Adrenal gland (tissue), 12 donors: ENCODE measurements around the gene FERMT3. TPM values are rescaled to one million over a fixed set of nuclear protein-coding genes. Genes with fewer than 3 reads are reported as not detected.

Source experiments
- DNase-seq, 7 donors: peaks; one replicate each; pipeline ENCODE4 v3.0.0-alpha.2; 2019 to 2020
- H3K27ac ChIP-seq, 5 donors: fragments of 200-600 bp; sonication (generic) in 4 of 5; 1 replicate in 3 of 5; 2 replicates in 2 of 5; pipeline versions ENCODE4 v1.5.1 to v1.8.0; 2016 to 2020; ENCODE audit warnings: mild to moderate bottlenecking in 1 of 5
- H3K27me3 ChIP-seq: fragments of 200-600 bp; 2 replicates; pipeline ENCODE4 v1.8.0; 2021
- H3K36me3 ChIP-seq, 2 donors: fragments of 200-600 bp; replicated peaks in 1 of 2; 1 replicate in 1 of 2; 2 replicates in 1 of 2; pipeline versions ENCODE4 v1.5.1 to v1.8.0; 2018 to 2022
- H3K4me1 ChIP-seq, 2 donors: fragments of 200-600 bp; replicated peaks in 1 of 2; 1 replicate in 1 of 2; 2 replicates in 1 of 2; pipeline versions ENCODE4 v1.5.1 to v1.8.0; 2018 to 2021
- H3K4me3 ChIP-seq, 4 donors: fragments of 200-600 bp; sonication (generic) in 3 of 4; one replicate each; pipeline ENCODE4 v1.5.1; 2016 to 2018
- H3K9me3 ChIP-seq, 3 donors: fragments of 200-600 bp; sonication (generic) in 1 of 3; replicated peaks in 1 of 3; 1 replicate in 2 of 3; 2 replicates in 1 of 3; pipeline versions ENCODE4 v1.5.1 to v1.8.0; 2016 to 2021
- POLR2A ChIP-seq, 2 donors: fragments of 450-650 bp; IDR thresholded peaks; one replicate each; pipeline ENCODE4 v1.6.1; 2017; ENCODE audit warnings: antibody characterized with exemption in 2 of 2, mild to moderate bottlenecking in 2 of 2, moderate library complexity in 1 of 2
- WGBS, 4 donors: extraction: QIAGEN DNeasy Blood & Tissue Kit in 2 of 4; methylation state at CpG; one replicate each; pipeline versions ENCODE4 v1.1.5 to v1.1.7; 2013 to 2017; 5-methylcytosine and 5-hydroxymethylcytosine counted together
- intact Hi-C, 2 donors: fragments of 100-400 bp; cut with DNase I; formaldehyde crosslinking; loops; one replicate each; pipeline versions ENCODE4 v1.14.1 to v1.15.0; 2022 to 2023
- polyA plus RNA-seq, 3 donors: library from polyadenylated mRNA; stranded (reverse); fragments of 200-250 nt in 2 of 3; fragments of 350-450 nt in 1 of 3; fragmentation: Illumina TruSeq in 1 of 3; extraction: RNeasy Lipid Tissue Mini Kit (QIAGEN cat#74804) in 1 of 3; gene quantifications; one replicate each; pipeline ENCODE4 v1.2.3, GENCODE V29; 2013 to 2014
- total RNA-seq, 9 donors: library from RNA; depleted of rRNA in 4 of 9; stranded (reverse); fragments of >200 nt in 4 of 9; fragments of 120-200 nt in 1 of 9; fragmentation: NEBNext Ultra II Directional in 1 of 9; extraction: Animal tissue kit (Norgen Biotek cat#: 25700) in 1 of 9; gene quantifications; one replicate each; pipeline versions ENCODE4 v1.1.0 to v1.2.4, GENCODE V29; 2013 to 2023
- TF ChIP-seq, protein P1 (sequence below), 6 experiments: fragments of 450-650 bp in 4 of 6; fragments of 200-600 bp in 2 of 6; sonication (generic) in 1 of 6; IDR thresholded peaks; 1 replicate in 5 of 6; 2 replicates in 1 of 6; pipeline versions ENCODE4 v1.5.1 to v1.8.0; 2016 to 2021; ENCODE audit warnings: antibody characterized with exemption in 6 of 6, mild to moderate bottlenecking in 2 of 6, moderate library complexity in 1 of 6
- donor health status: healthy with polysubstance abuse.
- donor health status: Bipolar disorder and iron deficiency.
- donor health status: DM: yes; HTN: yes; CAD: no.
- donor health status: DM: no; HTN: no; CAD: no.
- donor health status: DM: no; HTN: no; CAD: no.
- donor health status: DM: yes; HTN: yes; CAD: no.

Gene FERMT3
- total and polyA plus RNA-seq, 12 donors, result 3.2 to 77.0 (median 33.7) TPM

DNA sequence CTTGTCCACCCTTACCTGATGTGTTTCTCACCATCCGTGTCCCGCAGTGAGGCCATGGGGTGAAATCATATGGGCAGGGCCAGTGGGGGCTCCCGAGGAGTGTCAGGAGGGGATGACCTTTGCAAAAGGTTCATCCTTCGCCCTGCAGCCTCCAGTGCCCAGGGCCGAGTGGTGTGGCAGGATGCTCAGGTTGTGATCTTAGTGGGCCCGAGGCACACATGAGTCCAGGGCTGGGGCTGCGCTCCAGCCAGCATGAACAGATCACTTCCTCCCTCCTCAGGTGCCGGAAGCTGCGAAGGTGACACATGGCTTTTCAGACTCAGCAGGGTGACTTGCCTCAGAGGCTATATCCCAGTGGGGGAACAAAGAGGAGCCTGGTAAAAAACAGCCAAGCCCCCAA is 31.6 kb downstream of the FERMT3 start:
- Histone ChIP-seq H3K36me3 (peaks cover 0 to 20% of the 10 kb centered on the region in 2 donors), H3K4me3 (no peak overlapping the region), H3K27me3 (no peaks in the 10 kb centered on the region), H3K4me1 (peaks cover 20 to 41% of the 10 kb centered on the region in 2 donors), H3K27ac (peak overlapping the region in 2 of 5 donors; percentile 97 to 99), H3K9me3 (no peaks in the 10 kb centered on the region)
- TF ChIP-seq POLR2A (IDR thresholded peaks at IDR 0.05), result no peak
- TF ChIP-seq, protein P1, sequence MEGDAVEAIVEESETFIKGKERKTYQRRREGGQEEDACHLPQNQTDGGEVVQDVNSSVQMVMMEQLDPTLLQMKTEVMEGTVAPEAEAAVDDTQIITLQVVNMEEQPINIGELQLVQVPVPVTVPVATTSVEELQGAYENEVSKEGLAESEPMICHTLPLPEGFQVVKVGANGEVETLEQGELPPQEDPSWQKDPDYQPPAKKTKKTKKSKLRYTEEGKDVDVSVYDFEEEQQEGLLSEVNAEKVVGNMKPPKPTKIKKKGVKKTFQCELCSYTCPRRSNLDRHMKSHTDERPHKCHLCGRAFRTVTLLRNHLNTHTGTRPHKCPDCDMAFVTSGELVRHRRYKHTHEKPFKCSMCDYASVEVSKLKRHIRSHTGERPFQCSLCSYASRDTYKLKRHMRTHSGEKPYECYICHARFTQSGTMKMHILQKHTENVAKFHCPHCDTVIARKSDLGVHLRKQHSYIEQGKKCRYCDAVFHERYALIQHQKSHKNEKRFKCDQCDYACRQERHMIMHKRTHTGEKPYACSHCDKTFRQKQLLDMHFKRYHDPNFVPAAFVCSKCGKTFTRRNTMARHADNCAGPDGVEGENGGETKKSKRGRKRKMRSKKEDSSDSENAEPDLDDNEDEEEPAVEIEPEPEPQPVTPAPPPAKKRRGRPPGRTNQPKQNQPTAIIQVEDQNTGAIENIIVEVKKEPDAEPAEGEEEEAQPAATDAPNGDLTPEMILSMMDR (IDR thresholded peaks at IDR 0.05), result no peak
- peak in 1 of 7 donors; percentile 8 for DNase-seq
- intact Hi-C loops, result no loop called here
- WGBS, 4 donors, result 83 to 100% (median 93%) methylated on average over 2 to 9 of the region's 9 CpGs

DNA sequence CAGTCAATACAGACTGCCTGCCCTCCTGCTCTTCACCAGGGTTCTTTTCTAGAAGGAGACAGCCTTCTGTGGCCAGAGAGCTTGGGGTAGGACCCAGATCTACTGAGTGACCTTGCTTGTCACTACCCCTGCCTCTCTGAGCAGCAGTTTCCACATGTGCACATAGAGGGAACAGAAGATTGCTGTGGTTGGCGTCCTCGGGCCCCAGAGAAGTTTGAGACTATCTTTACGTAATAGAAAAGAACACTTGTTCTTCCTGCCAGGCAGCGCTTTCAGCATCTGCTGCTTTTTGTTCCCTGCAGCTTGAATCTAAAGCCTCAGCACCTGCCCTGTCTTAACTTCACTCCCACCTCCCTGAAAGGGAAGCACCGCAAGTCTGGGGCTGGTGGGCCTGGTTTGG is 32.5 kb downstream of the FERMT3 start:
- Histone ChIP-seq H3K36me3 (peaks cover 0 to 27% of the 10 kb centered on the region in 2 donors), H3K27ac (peak overlapping the region in 4 of 5 donors; percentile 97 to 99 (median 98)), H3K27me3 (no peaks in the 10 kb centered on the region), H3K4me1 (peaks cover 21 to 38% of the 10 kb centered on the region in 2 donors), H3K4me3 (no peak overlapping the region), H3K9me3 (no peaks in the 10 kb centered on the region)
- intact Hi-C loops, result no loop called here
- no peak for TF ChIP-seq POLR2A (IDR thresholded peaks at IDR 0.05)
- TF ChIP-seq, protein P1 (IDR thresholded peaks at IDR 0.05), result no peak
- whole genome bisulfite sequencing, 4 donors, result 75 to 89% (median 76%) methylated on average over 5 of the region's 5 CpGs
- DNase-seq, result peak in 2 of 7 donors; percentile 21 to 32

DNA sequence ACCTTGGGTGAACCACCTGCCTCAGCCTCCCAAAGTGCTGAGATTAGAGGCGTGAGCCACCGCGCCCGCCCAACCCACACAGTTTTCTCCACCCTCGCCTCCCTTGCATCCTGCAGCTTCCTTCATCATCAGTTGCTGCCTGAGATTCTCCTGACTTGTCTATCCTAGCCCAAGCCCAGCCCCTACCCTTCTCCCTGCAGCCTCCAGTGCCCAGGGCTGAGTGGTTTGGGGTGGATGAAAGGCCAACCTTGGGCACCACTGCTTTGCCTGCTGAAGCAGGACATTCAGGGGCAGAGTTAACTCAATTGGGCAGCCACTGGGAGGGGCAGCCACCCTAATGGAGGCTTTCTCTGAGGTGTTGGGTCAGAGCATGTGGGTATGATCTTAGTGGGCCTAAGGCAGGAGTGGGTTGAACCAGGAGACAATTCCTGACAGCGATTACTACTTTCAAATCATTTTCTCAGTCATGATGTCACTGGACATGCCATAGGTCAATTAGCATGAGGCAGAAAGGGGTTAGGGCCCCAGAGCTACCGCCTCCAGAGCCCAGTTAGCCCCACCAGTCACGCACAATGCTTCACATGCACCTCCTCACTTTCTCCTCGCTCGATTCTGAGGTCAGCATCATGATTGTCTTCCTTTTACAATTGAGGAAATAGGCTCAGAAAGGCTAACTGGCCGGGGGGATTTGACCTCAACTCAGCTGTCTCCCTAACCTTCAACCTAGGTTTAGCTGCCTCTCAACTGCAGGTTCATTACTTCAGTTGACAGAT is 33.3 kb downstream of the FERMT3 start:
- peak in 3 of 7 donors; percentile 31 to 73 (median 55) for DNase-seq
- WGBS, 4 donors, result 77 to 85% (median 79%) methylated on average over 11 of the region's 11 CpGs
- peak overlapping the region; percentile 80 to 99 (median 97) for H3K27ac ChIP-seq
- no peaks in the 10 kb centered on the region for H3K27me3 ChIP-seq
- peaks cover 0 to 31% of the 10 kb centered on the region in 2 donors for H3K36me3 ChIP-seq
- intact Hi-C loops, result no loop called here
- peaks cover 21 to 39% of the 10 kb centered on the region in 2 donors for H3K4me1 ChIP-seq
- no peaks in the 10 kb centered on the region for H3K9me3 ChIP-seq
- TF ChIP-seq, protein P1 (IDR thresholded peaks at IDR 0.05), result no peak
- TF ChIP-seq POLR2A (IDR thresholded peaks at IDR 0.05), result no peak
- peak overlapping the region in 1 of 4 donors; percentile 99 for H3K4me3 ChIP-seq

DNA sequence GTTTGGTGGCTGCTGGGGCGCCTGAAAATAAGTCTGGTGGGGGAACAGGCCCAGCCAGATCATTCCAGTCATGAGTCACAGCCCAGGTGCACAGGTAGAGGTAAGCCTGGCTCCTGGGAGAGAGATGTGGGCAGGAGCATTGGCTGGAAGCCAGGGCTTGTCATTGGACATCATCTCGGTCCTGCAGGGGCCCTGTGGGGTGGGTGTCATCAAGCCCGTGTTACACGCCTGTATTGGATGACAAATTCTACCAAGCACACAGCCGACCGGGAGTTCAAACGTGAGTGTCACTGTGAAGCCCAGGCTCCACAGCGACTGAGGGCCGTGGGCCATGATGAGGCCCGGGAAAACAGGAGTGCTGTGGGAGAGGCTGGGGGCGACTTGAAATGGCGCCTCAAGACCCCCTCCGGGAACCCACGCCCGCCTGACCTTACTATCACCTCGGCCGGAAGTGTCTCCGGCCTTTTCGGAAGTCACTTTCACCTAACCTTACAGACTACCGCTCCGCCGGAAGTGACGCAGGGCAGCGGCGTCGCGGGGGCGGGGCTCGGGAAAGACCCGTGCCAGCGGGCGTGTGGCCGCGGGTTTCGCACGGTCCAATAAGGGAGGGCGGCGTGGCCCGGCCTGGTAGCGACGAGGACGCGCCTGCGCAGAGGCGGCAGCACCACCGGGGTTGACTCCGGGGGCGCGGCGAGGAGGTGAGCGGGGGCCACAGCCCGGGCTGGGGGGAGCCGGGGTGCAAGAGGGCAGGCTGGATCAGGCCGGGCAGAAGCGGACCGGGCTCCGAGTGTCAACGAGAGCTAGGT is 34.1 kb downstream of the FERMT3 start, which contains the start of gene FKBP2:
FKBP2 (plus strand) TSS at position 661 of the 806 bp plus-strand sequence. CDS start 1,293 bp downstream, outside the sequence.
- Histone ChIP-seq H3K36me3 (peaks cover 0 to 31% of the 10 kb centered on the region in 2 donors), H3K27me3 (no peaks in the 10 kb centered on the region), H3K27ac (peak within 1 kb of the TSS; percentile 80 to 99 (median 97)), H3K9me3 (no peaks in the 10 kb centered on the region), H3K4me3 (peak within 1 kb of the TSS; percentile 71 to 99 (median 91)), H3K4me1 (peaks cover 29 to 41% of the 10 kb centered on the region in 2 donors)
- peak; percentile 71 to 94 for TF ChIP-seq POLR2A (IDR thresholded peaks at IDR 0.05)
- TF ChIP-seq, protein P1 (IDR thresholded peaks at IDR 0.05), result no peak
- WGBS, 4 donors, result 0 to 3% (median 1%) methylated on average over 17 to 58 of the region's 58 CpGs
- intact Hi-C loops, result no loop called here
- peak; percentile 97 to 99 (median 98) for DNase-seq
